ENCODE measurements around the gene R3HDM1. TPM values are rescaled to one million over a fixed set of nuclear protein-coding genes. Genes with fewer than 3 reads are reported as not detected.
A peak's percentile ranks its signal among the peaks of the same experiment; 100 is the strongest.

Gene R3HDM1
- total and polyA plus RNA-seq, 2 experiments from 2014 or later: 9.1 to 10.9 TPM

DNA sequence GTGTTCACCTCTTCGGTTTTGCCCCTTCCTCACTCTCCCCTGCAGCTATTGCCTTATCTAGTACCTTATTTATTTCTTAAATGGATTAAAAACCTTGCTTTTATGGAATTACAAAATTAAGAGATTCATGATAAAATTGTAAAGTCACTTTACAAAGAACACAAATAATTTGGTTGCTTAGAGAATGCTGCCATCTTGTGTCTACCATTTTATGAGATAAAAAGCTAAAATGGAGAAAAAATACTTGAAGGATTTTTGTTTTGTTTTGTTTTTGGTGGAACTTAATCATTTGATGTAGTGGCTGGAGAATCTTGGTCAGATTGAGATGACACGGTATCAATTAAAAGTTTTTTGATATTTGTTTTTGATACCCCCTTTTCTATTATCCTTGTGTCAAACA is 69.6 kb downstream of the R3HDM1 start:
- Histone ChIP-seq H3K9me2 (replicated peaks; ENCODE audit: insufficient read depth) (no peaks in the 10 kb centered on the region), H3K4me3 (no peak overlapping the region), H3K27me3 (no peaks in the 10 kb centered on the region), H3K27ac (no peak overlapping the region), H3K9me3 (ENCODE audit: low read depth) (no peaks in the 10 kb centered on the region), H3K4me1 (ENCODE audit: insufficient read depth) (no peaks in the 10 kb centered on the region), H3K36me3 (replicated peaks; ENCODE audit: insufficient read depth, low read depth) (peaks cover 4% of the 10 kb centered on the region), H2AFZ (no peak overlapping the region), H4K20me1 (ENCODE audit: insufficient read depth, poor library complexity, severe bottlenecking) (no peaks in the 10 kb centered on the region), H3K4me2 (no peak overlapping the region), H3K79me2 (no peaks in the 10 kb centered on the region)
- TF ChIP-seq, protein P1, sequence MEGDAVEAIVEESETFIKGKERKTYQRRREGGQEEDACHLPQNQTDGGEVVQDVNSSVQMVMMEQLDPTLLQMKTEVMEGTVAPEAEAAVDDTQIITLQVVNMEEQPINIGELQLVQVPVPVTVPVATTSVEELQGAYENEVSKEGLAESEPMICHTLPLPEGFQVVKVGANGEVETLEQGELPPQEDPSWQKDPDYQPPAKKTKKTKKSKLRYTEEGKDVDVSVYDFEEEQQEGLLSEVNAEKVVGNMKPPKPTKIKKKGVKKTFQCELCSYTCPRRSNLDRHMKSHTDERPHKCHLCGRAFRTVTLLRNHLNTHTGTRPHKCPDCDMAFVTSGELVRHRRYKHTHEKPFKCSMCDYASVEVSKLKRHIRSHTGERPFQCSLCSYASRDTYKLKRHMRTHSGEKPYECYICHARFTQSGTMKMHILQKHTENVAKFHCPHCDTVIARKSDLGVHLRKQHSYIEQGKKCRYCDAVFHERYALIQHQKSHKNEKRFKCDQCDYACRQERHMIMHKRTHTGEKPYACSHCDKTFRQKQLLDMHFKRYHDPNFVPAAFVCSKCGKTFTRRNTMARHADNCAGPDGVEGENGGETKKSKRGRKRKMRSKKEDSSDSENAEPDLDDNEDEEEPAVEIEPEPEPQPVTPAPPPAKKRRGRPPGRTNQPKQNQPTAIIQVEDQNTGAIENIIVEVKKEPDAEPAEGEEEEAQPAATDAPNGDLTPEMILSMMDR (IDR thresholded peaks at IDR 0.05; ENCODE audit: poor library complexity): peak; percentile 35
- TF ChIP-seq EZH2 (IDR thresholded peaks at IDR 0.05; ENCODE audit: borderline replicate concordance): no peak
- 90% methylated on average over 2 of the region's 2 CpGs for WGBS (ENCODE audit: low lambda C conversion rate, missing lambda C conversion rate)
- DNase-seq (ENCODE audit: low spot score): no peak

- Histone ChIP-seq H3K4me2 (no peak overlapping the region), H3K9me2 (replicated peaks; ENCODE audit: insufficient read depth) (no peaks in the 10 kb centered on the region), H3K4me1 (ENCODE audit: insufficient read depth) (no peaks in the 10 kb centered on the region), H3K9me3 (ENCODE audit: low read depth) (no peaks in the 10 kb centered on the region), H2AFZ (no peak overlapping the region), H3K27ac (no peak overlapping the region), H3K27me3 (no peaks in the 10 kb centered on the region), H3K4me3 (no peak overlapping the region), H3K79me2 (no peaks in the 10 kb centered on the region), H3K36me3 (replicated peaks; ENCODE audit: insufficient read depth, low read depth) (peaks cover 4% of the 10 kb centered on the region), H4K20me1 (ENCODE audit: insufficient read depth, poor library complexity, severe bottlenecking) (no peaks in the 10 kb centered on the region)
- WGBS (ENCODE audit: low lambda C conversion rate, missing lambda C conversion rate): 72% methylated on average over 7 of the region's 7 CpGs
- TF ChIP-seq, protein P1 (IDR thresholded peaks at IDR 0.05; ENCODE audit: poor library complexity): no peak
- no peak for TF ChIP-seq EZH2phosphoT487 (IDR thresholded peaks at IDR 0.05; ENCODE audit: low read depth, severe bottlenecking, unreplicated experiment)
- no peak for TF ChIP-seq EZH2 (IDR thresholded peaks at IDR 0.05; ENCODE audit: borderline replicate concordance)
- no peak for DNase-seq (ENCODE audit: low spot score)
These were observed 72.3 kb downstream of the R3HDM1 start for GRCh38 chr2:135603543-135603942.

GRCh38 chr2:135607561-135607960 is 76.3 kb downstream of the R3HDM1 start:
- no peaks in the 10 kb centered on the region for H3K4me1 ChIP-seq (ENCODE audit: insufficient read depth)
- DNase-seq (ENCODE audit: low spot score): no peak
- H3K27me3 ChIP-seq: no peaks in the 10 kb centered on the region
- no peaks in the 10 kb centered on the region for H3K79me2 ChIP-seq
- WGBS (ENCODE audit: low lambda C conversion rate, missing lambda C conversion rate): 98% methylated on average over 2 of the region's 2 CpGs
- TF ChIP-seq, protein P1 (IDR thresholded peaks at IDR 0.05; ENCODE audit: poor library complexity): no peak
- TF ChIP-seq EZH2 (IDR thresholded peaks at IDR 0.05; ENCODE audit: borderline replicate concordance) (no peak), EZH2phosphoT487 (IDR thresholded peaks at IDR 0.05; ENCODE audit: low read depth, severe bottlenecking, unreplicated experiment) (no peak)
- peaks cover 4% of the 10 kb centered on the region for H3K36me3 ChIP-seq (replicated peaks; ENCODE audit: insufficient read depth, low read depth)
- H3K27ac ChIP-seq: no peak overlapping the region
- H3K9me3 ChIP-seq (ENCODE audit: low read depth): no peaks in the 10 kb centered on the region
- H3K4me3 ChIP-seq: no peak overlapping the region
- no peak overlapping the region for H3K4me2 ChIP-seq
- H2AFZ ChIP-seq: no peak overlapping the region
- H4K20me1 ChIP-seq (ENCODE audit: insufficient read depth, poor library complexity, severe bottlenecking): no peaks in the 10 kb centered on the region
- H3K9me2 ChIP-seq (replicated peaks; ENCODE audit: insufficient read depth): no peaks in the 10 kb centered on the region

DNA sequence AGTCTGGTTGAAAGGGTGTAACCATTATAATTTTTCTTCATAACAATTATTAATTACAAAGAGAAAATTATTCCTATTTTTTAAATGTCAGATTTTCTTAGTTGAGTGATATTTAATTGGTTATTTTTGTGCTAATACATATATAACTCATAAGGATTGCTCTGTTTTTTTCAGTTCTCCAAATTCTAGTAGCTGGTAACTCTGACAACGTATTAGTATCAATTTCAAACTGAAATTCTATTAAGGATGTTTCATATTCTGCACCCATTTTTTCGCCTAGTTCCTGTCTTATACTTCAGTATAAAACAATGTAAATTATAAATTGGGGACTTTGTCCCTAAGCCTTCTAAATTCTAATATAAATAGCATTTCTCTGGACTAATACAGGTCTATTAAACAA is 81.0 kb downstream of the R3HDM1 start:
- WGBS (ENCODE audit: low lambda C conversion rate, missing lambda C conversion rate): 97% methylated on average over 2 of the region's 2 CpGs
- no peak overlapping the region for H2AFZ ChIP-seq
- no peaks in the 10 kb centered on the region for H3K27me3 ChIP-seq
- no peak for TF ChIP-seq EZH2phosphoT487 (IDR thresholded peaks at IDR 0.05; ENCODE audit: low read depth, severe bottlenecking, unreplicated experiment)
- TF ChIP-seq, protein P1 (IDR thresholded peaks at IDR 0.05; ENCODE audit: poor library complexity): no peak
- TF ChIP-seq EZH2 (IDR thresholded peaks at IDR 0.05; ENCODE audit: borderline replicate concordance): no peak
- no peaks in the 10 kb centered on the region for H3K79me2 ChIP-seq
- DNase-seq (ENCODE audit: low spot score): no peak
- H3K36me3 ChIP-seq (replicated peaks; ENCODE audit: insufficient read depth, low read depth): no peaks in the 10 kb centered on the region
- H3K9me3 ChIP-seq (ENCODE audit: low read depth): no peaks in the 10 kb centered on the region
- H3K4me2 ChIP-seq: no peak overlapping the region
- no peak overlapping the region for H3K4me3 ChIP-seq
- H4K20me1 ChIP-seq (ENCODE audit: insufficient read depth, poor library complexity, severe bottlenecking): no peaks in the 10 kb centered on the region
- no peaks in the 10 kb centered on the region for H3K9me2 ChIP-seq (replicated peaks; ENCODE audit: insufficient read depth)
- H3K27ac ChIP-seq: no peak overlapping the region
- H3K4me1 ChIP-seq (ENCODE audit: insufficient read depth): no peaks in the 10 kb centered on the region
